Astrocyte of the cerebellum (primary cell): ENCODE data around the gene ABL1.

Experiments
- DNase-seq: peaks from one replicate; pipeline ENCODE4 v3.0.0-alpha.2; 2011; ENCODE audit warnings: low read depth
- H3K4me3 ChIP-seq: 2 replicates; pipeline ENCODE4 v1.5.1; 2011; ENCODE audit warnings: mild to moderate bottlenecking, low read depth, low read length, moderate library complexity
- in situ Hi-C: cut with HindIII; loops from 2 replicates; pipeline ENCODE4 v1.10.0; 2017; ENCODE audit warnings: low sequenced_read_pairs
- TF ChIP-seq, protein P1 (sequence below): IDR thresholded peaks from 2 replicates; pipeline ENCODE4 v1.5.1; 2012; ENCODE audit warnings: low read length, low read depth, moderate library complexity, mild to moderate bottlenecking; ENCODE audit errors: missing control alignments

ABL1 gene

DNA sequence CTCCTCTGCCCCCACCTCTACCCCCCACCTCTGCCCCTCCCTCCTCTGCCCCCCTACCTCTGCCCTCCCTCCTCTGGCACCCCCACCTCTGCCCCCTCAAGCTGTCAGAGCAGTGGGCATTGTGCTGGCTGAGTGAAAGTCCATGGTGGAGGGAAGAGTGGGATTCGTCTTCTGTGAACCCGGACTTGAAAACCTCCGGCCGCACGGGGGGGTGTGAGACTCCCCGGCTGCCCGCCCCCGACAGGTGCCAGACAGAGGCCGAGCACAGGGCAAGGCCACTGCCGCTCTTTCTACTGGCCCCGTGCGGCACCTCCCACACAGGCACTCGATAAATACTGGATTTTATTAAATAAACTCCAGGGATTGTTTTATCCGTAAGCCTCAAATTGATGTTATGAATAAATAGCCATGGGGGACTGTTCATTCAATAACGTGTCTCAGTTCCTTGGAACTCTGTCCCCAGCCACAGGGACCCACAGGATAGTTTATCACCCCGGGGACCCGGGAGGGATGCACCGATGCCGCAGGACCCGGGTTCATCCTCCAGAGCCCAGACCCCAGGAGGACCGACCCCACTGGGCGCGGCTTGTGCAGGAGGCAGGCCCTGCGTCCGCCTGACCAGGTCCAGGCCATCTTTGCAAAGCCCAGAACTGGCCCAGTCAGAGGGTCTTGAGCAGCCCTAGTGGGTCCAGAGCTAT lies 64.1 kb downstream of the ABL1 start:
- DNase-seq: no peak
- H3K4me3 ChIP-seq: no peak overlapping the region
- TF ChIP-seq, protein P1, sequence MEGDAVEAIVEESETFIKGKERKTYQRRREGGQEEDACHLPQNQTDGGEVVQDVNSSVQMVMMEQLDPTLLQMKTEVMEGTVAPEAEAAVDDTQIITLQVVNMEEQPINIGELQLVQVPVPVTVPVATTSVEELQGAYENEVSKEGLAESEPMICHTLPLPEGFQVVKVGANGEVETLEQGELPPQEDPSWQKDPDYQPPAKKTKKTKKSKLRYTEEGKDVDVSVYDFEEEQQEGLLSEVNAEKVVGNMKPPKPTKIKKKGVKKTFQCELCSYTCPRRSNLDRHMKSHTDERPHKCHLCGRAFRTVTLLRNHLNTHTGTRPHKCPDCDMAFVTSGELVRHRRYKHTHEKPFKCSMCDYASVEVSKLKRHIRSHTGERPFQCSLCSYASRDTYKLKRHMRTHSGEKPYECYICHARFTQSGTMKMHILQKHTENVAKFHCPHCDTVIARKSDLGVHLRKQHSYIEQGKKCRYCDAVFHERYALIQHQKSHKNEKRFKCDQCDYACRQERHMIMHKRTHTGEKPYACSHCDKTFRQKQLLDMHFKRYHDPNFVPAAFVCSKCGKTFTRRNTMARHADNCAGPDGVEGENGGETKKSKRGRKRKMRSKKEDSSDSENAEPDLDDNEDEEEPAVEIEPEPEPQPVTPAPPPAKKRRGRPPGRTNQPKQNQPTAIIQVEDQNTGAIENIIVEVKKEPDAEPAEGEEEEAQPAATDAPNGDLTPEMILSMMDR: no peak
- in situ Hi-C loops: no loop called here

DNA sequence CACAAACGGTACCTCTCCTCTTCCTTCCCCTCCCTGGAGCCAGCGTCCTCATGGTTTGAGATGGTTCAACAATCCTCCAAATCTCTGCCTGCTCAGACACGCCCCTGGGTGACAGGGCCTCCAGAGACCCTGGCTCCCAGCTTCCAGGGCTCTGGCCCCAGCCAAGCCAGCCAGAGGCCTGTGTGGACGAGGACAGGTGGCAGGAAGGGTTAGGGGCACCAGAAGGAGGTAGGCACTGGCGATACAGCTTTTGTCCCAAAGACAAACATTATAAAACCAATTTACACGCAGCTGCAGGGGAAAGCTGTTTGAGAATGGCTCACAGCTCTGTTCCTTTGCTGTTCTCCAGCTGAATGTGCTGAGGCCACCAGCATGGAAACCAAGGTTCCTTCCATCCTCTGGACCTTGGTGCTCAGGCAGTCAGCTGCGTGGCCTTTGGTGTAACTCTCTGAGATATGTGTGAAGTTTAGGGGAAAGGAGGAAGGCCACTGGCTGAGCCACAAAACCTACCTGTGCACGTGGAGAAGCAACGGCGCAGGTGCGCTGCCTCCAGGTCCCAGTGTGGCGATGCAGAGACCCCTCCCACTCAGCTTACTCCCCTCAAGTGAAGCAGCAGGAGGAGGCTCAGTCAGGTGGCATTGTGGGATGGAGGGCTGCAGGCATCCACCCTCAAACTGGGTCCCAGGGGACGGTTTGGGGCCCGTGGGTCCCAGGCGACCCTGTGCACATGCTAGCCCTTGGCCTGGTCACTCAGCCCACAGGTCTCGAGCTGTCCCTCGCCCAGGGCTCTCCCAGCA lies 65.8 kb downstream of the ABL1 start:
- no peak overlapping the region for H3K4me3 ChIP-seq
- TF ChIP-seq, protein P1: no peak
- in situ Hi-C loops: loop anchor here (5.0 kb wide), 1 partner anchor 66 kb away; no protein-coding TSS in a partner anchor
- DNase-seq: no peak

DNA sequence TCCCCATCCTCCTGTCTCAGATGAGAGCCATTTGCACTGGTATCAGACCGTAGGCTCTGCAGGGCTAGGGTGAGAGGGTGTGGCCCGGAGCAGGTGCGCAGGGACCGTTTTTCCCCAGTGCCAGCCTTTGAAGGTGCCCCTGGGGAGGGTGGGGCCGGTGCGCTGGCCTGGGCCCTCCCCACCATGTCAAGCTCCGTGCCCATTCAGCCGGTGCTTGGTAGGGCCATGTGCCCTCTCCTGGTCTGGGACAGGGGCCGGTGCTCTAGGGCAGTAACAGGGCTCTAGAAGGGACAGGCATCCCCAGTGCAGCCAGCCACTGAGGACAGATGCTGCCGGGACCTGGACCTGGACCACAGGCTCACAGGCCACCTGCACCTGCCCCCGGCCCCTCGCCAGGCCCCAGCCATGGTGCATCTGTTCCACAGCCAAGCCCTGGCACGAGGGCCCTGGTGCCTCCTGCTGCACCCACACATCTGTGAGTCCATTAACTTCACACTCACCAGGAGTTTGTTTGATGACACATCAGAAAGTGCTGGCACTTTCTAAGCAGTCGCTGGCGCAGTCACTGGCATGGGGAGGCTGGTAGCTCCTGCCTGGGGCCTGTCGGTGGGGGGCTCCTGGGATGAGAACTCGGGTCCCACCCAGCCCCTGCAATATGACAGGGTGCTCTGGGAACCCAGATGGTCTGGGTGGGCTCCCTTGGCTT lies 66.6 kb downstream of the ABL1 start:
- no peak overlapping the region for H3K4me3 ChIP-seq
- in situ Hi-C loops: loop anchor here (5.0 kb wide), 1 partner anchor 66 kb away; no protein-coding TSS in a partner anchor
- DNase-seq: no peak
- TF ChIP-seq, protein P1: no peak

DNA sequence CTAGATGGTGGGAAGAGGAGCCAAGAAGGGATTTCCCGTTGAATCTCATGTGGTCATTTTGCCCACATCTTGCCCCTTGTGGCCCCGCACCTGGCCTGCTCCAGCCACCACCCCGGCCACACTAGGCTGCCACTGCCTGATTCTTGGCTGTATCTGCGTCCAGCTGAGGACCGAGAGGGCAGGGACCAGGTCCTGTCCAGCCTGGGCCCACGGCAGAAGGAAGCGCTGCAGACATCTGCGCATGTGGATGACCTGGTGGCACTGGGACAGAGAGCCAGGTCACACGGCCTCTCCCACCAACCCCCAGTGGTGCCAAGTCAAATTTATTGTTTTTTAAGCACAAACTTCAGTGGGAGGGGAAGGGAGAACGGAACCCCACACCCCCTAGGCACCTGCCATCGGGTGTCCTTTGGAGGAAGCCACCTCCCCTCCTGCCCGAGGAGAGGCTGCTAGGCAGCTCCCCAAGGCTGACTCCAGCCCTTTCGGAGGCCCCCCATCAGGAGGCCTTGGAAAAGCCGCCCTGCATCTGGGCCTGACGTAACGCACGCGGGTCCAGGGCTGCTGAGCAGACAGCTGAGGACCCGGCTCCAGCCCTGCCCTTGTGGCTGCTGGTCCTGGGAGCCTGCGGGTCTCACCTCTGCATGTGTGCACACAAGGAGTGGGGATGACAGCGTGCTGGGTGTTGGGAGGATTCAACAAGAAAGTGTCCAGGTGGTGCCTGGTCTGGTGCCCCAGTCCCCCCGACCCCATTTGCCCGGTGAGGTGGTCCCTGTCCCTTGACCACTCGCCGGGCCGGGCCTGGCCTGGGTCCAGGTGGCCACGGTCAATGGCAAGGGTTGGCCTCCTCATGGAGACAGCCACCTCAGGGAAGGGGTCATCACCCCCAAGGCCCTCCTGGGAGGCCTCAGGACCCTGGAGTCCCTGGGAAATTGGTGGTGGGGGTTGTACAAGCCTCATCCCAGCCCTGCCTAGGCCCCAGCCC lies 67.4 kb downstream of the ABL1 start:
- no peak for DNase-seq
- H3K4me3 ChIP-seq: no peak overlapping the region
- in situ Hi-C loops: loop anchor here (5.0 kb wide), 1 partner anchor 65 kb away; no protein-coding TSS in a partner anchor
- TF ChIP-seq, protein P1: no peak

DNA sequence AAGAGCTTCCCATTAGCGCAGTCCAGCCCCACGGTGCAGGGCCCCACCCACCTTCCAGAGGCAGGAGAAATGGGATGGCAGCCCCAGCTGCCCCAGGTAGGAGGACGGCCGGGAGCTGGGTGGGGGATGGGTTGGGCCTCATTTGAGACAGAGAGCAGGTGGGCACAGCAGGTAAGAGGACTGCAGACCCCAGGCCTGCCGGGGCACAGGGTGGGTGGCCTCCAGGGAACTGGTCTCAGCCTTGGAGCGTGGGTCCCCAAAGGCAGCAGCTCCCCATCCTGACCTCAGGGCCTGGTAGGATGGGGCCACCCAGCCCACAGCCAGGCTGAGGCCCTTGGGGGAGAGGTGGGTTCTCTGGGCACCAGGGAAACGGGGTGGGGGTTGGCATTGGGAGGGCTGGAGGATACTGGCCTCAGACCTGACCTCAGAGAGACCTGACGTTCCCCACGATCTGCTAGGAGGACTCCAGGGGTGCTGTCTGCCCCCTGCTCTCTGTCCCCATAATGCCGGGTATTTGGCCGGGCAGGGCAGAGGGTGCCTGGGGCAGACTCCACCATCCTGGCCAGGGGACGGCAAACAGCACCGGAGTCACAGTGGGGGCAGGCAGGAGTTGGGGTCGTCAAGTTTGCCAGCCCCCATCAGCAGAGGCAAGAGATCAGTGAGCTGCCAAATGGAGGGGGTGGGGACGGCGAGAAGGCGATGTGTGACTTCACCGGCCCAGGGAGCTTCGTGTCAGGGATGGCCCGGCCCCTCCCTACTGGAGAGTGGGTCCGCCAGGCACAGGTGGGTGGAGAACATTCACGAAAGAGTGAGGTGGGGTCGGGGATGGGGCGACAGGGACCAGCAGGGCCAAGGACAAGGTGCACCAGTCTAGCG lies 68.4 kb downstream of the ABL1 start:
- no peak overlapping the region for H3K4me3 ChIP-seq
- TF ChIP-seq, protein P1: no peak
- no peak for DNase-seq
- in situ Hi-C loops: loop anchor here (5.0 kb wide), 1 partner anchor 64 kb away; no protein-coding TSS in a partner anchor
